Measurements from ENCODE around the gene PGM2. TPM values are rescaled to one million over a fixed set of nuclear protein-coding genes. Genes with fewer than 3 reads are reported as not detected.

PGM2 gene
- polyA plus RNA-seq, 1 donor from 2014 or later, result 9.3 TPM

DNA sequence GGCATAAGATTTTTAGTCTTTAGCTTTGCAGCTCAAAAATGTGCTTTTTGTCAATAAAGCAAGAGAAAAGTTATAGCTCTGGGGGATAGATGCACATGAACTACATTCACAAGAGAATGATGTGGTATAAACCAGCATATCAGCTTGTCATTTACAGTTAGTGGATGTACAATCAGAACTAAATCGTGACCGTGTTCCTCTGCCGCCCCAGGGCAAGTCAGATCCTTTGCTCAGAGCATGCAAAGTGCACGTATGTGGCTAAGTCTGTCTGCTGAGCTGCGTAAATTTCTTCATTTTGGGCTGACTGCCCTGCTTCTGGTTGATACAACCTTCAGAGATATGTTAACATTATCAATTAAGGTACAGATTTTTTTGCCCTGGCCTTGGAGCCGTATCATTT lies 9.3 kb downstream of the PGM2 start:
- Histone ChIP-seq H3F3A (ENCODE audit: insufficient read depth, low read length, poor library complexity, severe bottlenecking) (no peaks in the 10 kb centered on the region), H3K27me3 (ENCODE audit: insufficient read depth, low read depth, low read length) (no peaks in the 10 kb centered on the region), H3K79me2 (replicated peaks; ENCODE audit: insufficient read depth, low read length) (no peaks in the 10 kb centered on the region), H3K4me2 (ENCODE audit: low read length) (no peak overlapping the region), H2AFZ (ENCODE audit: low read depth, low read length) (no peak overlapping the region), H3K27ac (ENCODE audit: low read length) (no peak overlapping the region), H3K36me3 (ENCODE audit: insufficient read depth, low read length) (no peaks in the 10 kb centered on the region), H3K4me3 (ENCODE audit: low read length) (no peak overlapping the region), H3K9me2 (ENCODE audit: insufficient read depth, low read length) (no peaks in the 10 kb centered on the region), H4K20me1 (ENCODE audit: insufficient read depth) (no peaks in the 10 kb centered on the region), H3K9ac (ENCODE audit: low read length) (no peak overlapping the region), H3K9me3 (ENCODE audit: low read length) (no peaks in the 10 kb centered on the region)
- TF ChIP-seq REST (IDR thresholded peaks at IDR 0.05; ENCODE audit: borderline replicate concordance), result no peak
- TF ChIP-seq, protein P1, sequence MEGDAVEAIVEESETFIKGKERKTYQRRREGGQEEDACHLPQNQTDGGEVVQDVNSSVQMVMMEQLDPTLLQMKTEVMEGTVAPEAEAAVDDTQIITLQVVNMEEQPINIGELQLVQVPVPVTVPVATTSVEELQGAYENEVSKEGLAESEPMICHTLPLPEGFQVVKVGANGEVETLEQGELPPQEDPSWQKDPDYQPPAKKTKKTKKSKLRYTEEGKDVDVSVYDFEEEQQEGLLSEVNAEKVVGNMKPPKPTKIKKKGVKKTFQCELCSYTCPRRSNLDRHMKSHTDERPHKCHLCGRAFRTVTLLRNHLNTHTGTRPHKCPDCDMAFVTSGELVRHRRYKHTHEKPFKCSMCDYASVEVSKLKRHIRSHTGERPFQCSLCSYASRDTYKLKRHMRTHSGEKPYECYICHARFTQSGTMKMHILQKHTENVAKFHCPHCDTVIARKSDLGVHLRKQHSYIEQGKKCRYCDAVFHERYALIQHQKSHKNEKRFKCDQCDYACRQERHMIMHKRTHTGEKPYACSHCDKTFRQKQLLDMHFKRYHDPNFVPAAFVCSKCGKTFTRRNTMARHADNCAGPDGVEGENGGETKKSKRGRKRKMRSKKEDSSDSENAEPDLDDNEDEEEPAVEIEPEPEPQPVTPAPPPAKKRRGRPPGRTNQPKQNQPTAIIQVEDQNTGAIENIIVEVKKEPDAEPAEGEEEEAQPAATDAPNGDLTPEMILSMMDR (IDR thresholded peaks at IDR 0.05; ENCODE audit: poor library complexity, severe bottlenecking), result no peak
- no peak for TF ChIP-seq EZH2 (IDR thresholded peaks at IDR 0.05; ENCODE audit: borderline replicate concordance, insufficient read depth, low read length, poor library complexity, severe bottlenecking)

- TF ChIP-seq, protein P1 (IDR thresholded peaks at IDR 0.05; ENCODE audit: poor library complexity, severe bottlenecking), result no peak
- TF ChIP-seq SMC3 (conservative IDR thresholded peaks at IDR 0.05; ENCODE audit: poor library complexity), result no peak
- no peak for TF ChIP-seq REST (IDR thresholded peaks at IDR 0.05; ENCODE audit: borderline replicate concordance)
- TF ChIP-seq RAD21 (conservative IDR thresholded peaks at IDR 0.05), result no peak
- Histone ChIP-seq H3K27me3 (ENCODE audit: insufficient read depth, low read depth, low read length) (no peaks in the 10 kb centered on the region), H3K9me3 (ENCODE audit: low read length) (no peaks in the 10 kb centered on the region), H3K79me2 (replicated peaks; ENCODE audit: insufficient read depth, low read length) (no peaks in the 10 kb centered on the region), H4K20me1 (ENCODE audit: insufficient read depth) (no peaks in the 10 kb centered on the region), H3K4me3 (ENCODE audit: low read length) (no peak overlapping the region), H3K9ac (ENCODE audit: low read length) (no peak overlapping the region), H3K9me2 (ENCODE audit: insufficient read depth, low read length) (no peaks in the 10 kb centered on the region), H2AFZ (ENCODE audit: low read depth, low read length) (no peak overlapping the region), H3K4me2 (ENCODE audit: low read length) (no peak overlapping the region), H3F3A (ENCODE audit: insufficient read depth, low read length, poor library complexity, severe bottlenecking) (no peaks in the 10 kb centered on the region), H3K27ac (ENCODE audit: low read length) (no peak overlapping the region), H3K36me3 (ENCODE audit: insufficient read depth, low read length) (no peaks in the 10 kb centered on the region)
Measured at GRCh38 chr4:37836274-37836673, 9.8 kb downstream of the PGM2 start.
